Measurements from ENCODE around the gene NAV3. TPM values are rescaled to one million over a fixed set of nuclear protein-coding genes. Genes with fewer than 3 reads are reported as not detected.

The NAV3 gene
- total RNA-seq, 1 donor from 2014 or later: 35.6 TPM

DNA sequence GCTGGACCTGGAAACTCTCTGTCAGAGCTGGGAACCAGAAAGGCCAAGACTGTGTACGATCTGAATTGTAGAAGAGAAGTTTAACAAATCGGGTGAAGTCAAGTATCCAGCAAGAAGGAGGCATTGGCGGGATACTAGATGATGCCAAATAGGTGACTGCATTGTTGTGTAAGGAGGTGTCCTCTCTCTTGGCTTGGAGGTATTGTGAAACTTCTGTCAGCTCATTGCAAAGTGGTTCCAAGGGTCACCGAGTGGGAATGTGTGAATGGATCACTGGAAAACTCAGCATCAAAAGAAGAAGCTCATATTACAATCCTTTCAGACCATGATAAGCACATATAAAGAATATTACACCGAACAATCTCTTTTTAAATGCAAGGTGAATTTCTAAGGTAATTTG, 11.7 kb downstream of the NAV3 start:
- DNase-seq: no peak

DNA sequence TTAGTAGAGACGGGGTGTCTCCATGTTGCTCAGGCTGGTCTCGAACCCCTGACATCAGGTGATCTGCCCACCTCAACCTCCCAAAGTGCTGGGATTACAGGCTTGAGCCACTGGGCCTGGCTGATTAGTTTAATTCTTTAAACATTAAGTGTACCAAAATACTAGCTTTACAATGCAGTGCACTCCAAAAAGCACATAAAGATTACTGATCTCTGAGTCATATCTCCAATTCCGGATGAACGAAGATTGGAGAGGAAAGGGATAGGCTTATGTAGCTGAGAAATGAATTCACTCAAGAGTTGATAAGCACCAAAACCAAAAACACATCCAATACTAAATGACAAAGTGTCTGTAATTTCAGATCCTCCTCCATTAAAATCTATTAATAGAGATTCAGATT, 15.1 kb downstream of the NAV3 start:
- no peak for DNase-seq

DNA sequence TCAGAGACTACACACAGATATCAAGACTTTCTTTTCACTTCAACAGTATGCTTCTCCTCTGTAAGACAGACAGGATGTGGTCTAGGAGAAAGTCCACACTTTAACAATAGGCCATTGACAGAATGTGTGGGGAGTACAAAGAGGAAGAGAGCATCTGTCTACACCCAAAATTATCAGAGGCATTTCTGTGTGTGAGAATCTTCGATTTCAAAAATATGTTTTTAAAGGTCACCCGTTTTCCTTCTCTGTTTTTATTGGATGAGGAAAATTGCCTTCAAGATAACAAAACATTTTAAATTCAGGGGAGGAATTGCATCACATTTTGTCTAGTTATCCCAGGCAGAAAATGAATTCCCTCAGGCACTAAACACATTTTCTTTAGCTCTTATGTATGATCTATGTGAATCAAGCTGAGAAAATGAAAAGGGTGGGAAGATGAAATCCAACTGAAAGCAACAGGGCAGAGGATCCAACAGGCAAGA, 16.4 kb downstream of the NAV3 start:
- DNase-seq: peak; percentile 10

DNA sequence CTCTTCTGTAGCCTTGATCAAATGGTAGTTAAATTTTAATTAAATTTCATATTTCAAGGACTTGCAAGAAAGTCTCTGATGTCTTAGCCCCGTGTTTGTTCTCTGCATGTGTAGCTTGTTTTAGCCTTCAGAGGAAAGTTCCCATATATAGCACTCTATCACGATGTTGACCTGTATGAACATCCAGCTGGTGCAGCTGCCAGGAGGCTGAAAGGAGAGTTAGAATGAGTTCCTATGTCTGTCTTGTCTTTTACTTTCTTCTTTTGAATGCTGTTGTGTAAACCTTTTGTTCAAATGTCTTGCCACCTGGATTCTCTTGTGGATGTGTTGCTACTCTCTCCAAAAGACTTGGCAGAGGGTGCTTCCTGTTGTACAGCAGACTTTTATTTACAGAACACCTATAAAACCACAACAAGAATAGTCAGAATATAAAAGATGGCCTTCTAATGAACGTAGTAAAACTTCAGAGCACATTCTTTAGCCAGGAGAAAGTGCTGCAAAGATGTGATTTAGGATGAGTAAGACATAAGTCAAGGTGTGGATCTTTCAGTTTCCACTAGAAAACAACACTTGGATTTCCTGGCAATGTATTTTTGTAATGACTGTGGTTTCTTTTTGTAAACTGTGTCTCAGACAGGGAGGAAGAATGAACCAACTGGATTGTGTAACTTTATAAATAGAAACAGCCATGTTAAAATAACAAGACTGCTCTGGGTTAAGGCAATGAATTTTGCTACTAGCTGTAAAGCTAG, 17.2 kb downstream of the NAV3 start:
- DNase-seq: peak; percentile 58

DNA sequence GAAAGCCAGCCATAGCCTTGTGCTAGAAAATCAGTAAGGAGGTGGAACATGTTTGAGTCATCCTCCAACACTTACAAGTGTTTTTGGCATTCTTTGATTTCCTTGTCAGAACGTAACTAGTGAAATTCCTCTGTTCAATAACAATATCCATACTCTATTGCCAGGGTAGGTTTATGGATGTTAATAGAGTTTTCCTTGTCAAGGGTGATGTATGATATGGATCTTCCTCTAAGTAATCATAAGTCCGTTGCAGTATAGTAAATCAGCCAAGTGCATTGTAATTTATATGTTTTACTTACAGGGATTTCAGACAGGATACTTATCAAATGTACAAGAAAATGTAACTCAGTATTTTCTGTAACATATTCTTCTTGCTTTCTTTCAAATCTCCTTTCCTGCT, 19.4 kb downstream of the NAV3 start:
- DNase-seq: no peak

DNA sequence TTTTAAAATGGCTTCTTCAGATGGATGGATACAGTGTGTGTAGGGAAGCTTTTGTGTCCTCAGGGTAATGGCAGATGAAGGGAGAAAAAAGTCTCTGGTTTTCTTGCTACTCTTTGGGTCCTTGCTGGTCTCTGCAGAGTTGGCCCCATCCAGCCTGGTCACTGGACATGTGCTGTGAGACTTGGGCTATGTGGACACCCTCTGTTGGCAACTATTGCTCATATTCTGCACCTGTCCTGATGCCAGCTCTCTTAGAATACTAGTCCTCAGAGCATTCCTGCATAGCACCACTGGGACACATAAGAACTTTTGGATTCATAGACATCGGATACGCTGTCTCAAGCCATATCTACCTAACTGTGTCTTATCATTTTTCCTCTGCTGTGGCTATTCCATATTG, 20.0 kb downstream of the NAV3 start:
- no peak for DNase-seq

DNA sequence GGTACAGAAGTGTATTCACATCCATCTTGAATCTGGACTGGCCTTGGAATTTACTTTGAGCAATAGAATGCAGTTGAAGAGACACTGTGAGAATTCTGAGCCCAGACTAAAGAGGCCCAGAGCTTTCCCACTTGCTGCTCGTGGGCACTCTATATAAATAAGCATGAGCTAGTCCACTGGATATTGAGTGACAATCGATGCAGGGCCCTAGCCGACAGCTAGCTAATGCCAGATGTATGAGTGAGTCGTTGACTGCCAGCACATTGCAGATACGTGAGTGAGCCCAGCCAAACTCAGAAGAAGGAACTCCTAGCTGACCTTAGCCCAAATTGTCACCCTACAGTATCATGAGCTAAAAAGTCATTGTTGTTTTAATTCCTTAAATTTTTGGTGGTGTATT, 24.9 kb downstream of the NAV3 start:
- DNase-seq: no peak

DNA sequence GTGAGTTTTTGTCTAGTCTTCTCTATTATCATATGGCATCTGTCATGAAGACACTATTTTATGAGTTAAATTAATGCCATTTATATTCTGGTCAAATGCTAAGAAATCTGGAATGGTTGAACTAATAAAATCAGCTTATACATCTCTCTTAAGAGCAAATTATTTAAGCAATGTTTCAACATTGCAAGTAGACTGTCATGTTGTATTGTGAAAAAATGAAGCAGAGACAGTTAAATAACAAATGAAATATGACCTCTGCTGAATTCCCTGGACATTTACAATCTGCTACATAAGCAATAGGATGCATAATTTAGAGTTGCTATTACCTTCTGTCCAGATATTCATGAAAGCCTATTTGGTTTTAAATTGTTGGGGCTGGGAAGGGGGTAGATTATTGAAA, 30.6 kb downstream of the NAV3 start:
- DNase-seq: peak; percentile 7

DNA sequence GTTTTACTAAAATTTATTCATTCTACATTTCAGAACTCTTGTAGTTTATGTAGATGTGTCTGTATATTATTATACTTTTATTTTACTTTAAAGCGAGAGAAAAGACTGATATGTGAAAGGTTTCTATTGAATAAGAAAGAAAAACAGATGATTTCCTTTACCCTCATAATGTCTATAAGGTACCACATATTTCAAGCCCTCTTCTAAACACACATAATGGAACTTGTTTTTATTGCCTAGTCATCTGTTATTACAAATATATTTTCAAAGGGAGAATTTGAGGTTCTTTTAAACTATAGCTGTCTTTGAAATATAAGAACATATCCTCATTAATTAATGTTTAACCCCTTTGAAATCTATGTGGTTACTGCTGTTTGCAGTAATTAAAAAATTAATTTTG, 34.5 kb downstream of the NAV3 start:
- DNase-seq: no peak

DNA sequence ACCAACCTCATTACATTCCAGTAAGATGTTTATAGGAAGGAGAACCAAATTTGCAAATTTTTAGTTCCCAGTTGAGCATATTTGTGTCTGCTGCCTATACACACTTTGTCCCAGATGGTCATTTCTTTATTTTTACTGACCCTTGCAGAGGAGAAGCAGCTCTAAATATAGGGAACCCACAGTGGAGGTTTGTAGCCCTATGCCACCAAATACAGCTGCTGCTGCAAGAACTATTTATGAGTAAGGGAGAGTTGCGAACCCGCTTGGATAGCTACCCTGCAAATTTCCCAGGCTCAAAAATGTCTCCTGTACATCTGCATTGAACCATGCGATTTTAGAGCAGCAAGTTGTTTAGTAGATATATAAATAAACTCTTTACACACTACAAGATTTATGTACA, 48.2 kb downstream of the NAV3 start:
- DNase-seq: no peak

DNA sequence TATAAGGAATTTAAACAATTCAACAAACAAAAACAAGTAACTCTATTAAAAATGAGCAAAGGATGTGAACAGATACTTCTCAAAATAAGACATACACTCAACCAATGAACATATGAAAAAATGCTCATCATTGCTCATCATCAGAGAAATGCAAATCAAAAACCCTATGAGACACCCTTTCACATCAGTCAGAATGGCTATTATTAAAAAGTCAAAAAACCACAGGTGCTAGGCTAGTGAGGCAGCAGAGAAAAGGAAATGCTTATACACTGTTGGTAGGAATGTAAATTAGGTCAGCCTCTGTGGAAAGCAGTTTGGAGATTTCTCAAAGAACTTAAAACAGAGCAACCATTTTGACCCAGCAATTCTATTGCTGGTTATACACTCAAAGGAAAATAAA, 52.0 kb downstream of the NAV3 start:
- no peak for DNase-seq

DNA sequence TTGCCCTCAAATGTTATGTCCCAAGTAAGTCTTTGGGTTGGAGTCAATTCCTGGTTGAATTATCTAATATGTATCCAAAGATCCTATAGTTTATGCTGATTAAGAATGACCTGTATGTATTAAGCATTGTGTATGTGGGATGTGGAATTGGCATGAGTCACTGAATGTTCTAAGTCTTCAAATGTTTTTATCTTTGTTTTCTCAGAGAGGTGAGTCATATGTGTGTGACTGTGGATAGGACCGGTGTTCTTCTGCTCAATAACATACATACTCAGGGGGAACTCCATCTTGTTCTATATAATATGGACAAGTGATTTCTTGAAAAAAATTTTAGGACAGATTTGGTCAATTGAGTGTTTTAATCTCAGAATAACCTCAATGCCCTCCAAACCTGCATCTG, 57.9 kb downstream of the NAV3 start:
- no peak for DNase-seq

DNA sequence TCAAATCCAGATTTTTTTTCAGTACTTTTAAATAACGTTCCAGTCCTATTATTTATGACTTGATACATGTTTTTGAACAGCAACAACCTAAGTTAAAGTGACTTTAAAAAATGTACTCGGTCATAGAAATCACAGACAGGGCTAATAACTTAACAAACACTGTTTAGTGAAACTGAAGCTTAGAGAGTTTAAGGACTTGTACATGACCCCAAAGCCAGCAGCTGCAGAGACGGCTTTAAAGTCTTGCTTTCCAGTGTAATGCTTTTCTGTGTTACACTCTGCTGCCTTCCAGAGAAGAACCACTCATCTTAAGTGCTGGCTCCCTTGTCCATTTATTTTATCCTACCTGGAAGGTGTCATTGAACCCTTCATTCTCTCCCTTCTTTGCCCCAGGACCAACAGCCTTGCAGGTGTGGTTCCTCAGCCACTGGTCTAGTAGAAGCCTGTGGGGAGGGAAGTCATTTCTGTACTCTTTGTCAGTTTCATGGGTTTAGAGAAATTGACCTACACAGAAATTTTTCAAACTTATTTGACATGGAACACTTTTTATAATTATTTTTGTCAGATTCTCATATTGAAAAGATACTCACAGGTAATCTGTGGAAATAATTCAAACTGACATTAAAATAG, 60.9 kb downstream of the NAV3 start:
- DNase-seq: no peak

DNA sequence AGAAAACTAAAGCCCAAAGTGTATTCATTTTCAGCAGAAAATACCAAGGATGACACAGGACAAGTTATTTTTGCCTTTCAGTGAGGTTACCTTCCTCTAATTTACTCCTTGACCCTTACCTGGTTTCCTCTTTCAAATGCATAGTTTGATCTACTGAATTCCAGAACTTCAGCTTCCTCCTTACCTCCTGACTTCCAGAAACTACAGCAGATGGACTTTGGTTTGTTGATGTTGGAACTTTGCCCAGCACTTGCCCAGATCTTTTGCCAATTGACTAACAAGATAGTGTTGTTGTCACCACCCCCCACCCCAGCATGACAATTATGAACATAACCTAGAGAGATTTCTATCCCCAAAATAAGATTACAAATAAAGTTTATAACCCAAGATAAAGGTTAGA, 63.2 kb downstream of the NAV3 start:
- DNase-seq: peak; percentile 31

DNA sequence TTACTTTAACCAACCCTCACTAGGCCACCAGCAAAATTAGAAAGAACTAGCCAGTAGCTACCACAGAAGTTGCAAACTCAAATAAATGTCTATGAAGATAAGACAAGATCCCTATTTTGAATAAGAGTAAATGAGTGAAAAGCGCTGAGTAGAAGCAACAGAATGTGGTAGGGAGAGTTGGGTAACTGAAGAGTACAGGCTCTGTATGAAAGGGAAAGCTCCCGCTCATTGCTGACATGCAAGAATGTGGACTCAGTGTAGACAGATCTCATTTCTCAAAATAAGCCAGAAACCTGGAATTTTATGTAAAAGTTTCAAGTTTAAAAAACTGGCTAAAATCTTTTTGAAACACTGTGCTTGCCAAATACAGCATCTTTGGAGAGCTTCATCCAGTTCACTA, 63.9 kb downstream of the NAV3 start:
- DNase-seq: no peak

DNA sequence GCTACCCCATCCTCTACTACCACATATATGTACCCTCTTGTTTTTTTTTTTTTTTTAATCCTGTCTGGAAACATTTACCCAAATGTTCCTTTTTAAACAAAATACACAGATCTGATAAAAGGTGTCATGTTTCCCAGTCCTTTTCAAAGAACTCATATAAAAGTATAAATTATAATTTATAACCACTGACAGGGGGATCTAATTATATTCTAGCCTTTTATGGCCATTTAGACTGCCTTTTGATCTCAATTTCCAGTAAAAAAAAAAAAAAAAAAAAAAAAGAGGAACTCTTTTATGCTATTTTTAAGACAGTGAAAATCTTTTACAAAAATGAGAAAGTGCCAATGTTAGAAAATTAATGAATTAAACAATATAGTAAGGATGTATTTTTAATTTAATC, 65.0 kb downstream of the NAV3 start:
- DNase-seq: no peak

DNA sequence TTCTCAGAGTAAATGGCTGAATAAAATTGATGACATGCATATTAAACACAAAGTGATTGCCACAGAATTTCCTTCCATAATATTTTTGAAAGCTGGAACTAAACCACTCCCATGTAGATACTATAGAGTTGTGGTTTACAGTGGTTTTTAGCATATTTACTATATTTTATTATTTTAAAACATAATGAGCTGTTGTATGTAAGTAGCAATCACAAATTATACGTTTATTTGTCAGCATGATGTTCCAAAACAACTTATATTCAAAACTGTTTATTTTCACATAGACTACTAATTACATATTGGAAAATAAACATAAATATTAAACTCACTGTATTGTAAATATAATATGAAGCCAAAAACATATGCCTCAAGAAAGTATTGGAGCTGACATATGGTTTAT, 77.2 kb downstream of the NAV3 start:
- DNase-seq: no peak

DNA sequence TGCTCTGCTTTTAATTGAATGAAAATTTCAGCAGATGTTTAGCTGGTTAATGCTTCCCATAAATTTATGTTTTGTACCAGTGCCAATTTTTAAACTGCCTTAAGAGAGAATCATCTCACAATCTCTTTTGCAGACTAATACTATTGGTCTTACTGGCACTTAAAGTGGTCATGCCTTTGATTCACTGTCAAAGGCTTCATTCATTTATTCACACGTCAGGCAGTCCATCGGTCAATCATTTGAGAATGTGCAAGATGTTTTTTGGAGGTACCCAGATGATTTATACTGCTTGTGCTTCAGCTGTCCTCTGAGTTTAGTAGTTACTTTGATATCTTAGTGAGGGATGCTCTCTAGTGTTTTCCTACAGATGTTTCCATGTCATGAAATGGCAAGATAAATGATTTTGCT, 83.4 kb downstream of the NAV3 start:
- DNase-seq: peak; percentile 46

DNA sequence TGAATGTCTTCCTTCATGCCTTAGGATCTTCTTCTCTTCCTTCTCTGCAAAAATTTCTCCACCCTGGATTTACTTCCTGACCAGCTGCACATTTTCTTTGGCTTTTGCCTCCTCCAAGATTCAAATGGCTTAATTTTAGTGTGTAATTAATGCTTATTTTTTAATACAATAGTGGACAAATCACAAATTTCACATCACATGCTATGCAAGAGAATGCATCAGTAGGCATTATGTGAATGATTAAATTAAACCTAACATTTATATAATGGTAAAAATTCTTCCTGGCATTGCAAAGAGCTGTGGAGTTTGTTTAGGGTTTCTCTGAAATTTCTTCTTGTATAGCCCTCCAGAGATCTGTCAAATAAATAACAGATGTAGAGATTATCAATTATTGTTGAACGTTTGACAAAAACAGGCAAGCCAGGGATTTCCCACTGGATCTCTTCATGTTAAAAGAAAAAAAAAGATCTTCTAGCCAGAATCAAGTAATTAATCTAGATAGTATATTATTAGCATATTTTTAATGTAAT, 84.4 kb downstream of the NAV3 start:
- no peak for DNase-seq

DNA sequence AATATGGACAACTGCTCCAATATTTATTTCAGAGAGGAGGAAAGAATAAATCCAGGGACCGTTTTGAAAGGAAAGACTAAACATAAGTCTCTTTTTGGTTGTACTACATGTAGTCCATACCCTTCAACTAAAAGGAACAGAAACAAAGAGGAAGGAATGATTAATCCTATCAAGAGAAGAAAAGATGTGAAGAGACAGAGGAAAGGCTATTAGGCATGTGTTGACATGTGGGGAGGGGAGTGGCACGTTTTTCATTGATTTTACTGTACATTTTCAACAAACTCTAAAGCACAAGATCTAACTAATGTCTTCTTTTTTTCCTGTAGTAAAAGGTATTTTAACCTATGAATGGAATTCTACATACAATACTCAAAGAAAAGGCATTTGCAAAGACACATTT, 85.6 kb downstream of the NAV3 start:
- no peak for DNase-seq

DNA sequence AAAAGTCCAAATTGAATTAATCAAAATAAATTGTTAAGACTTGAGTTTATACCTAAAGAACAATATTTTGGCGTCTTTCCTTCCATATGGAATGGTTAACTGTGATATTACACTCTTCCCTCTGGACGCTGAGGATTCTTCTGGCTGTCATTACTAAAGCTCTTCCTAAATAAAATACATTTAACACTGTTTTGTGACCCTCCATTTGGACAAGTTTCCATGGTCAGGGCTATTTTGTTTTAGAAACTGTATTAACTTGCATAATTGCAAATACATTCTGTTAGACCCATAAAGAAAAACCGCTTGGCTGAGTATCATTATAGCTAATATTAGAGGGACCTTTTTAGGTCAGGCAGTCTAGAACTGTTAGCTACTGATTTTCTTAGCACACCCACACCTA, 87.4 kb downstream of the NAV3 start:
- no peak for DNase-seq

DNA sequence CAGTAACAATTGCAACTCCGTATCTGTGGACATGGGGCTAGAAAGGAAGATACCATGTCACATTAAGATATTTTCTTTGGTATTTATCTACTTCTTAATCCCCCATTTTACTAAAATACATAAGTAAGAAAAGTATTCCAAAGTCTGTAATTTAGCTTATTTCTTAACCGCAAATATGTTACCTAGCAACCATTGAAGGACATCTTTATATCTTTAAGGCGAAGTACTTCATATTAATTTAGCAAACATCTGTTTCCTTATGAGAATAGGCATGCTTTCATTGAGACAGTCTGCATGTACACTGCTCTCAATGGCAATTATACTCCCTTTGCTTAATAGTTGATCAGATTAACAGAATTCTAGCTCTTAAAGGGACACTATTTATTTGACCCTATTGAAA, 88.8 kb downstream of the NAV3 start:
- DNase-seq: no peak

DNA sequence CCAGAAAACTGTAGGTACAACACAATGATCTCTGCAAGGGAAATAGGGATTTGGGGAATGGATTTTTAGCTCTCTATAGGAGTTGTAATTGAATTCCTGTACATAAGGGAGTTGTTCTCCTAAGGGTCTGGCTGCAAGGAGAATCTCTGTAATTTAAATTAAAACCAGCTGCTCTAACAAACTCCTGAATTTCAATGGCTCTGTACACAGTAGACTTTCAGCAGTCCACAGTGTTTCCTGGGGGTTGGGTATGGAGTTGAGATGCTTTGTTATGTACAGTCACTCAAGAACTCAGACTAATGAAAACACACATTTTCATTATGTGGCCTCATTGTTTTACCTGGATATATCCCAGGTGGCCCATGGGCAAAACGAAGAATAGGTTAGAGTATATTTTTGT, 93.2 kb downstream of the NAV3 start:
- no peak for DNase-seq

DNA sequence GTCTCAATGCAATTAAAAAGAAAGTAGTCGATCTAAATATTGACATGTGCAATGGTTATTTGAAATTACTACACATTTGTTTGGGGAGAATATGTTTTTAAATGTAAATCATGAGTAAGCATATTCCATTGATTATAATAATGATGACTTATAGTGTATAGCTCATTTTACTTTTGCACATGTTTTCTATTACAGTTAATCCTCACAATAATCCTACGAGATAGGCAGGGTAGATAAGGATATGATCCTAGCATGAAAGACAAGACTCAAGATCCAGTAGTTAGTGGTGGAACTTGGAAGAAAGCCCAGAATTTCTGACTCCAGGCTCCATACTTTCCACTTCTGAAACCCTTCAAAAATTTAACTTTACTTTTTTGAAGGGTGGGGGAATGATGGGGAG, 94.0 kb downstream of the NAV3 start:
- DNase-seq: peak; percentile 15
